Kidney (tissue), 14 donors: ENCODE measurements around the gene RHOF. TPM values are rescaled to one million over a fixed set of nuclear protein-coding genes. Genes with fewer than 3 reads are reported as not detected.
A peak's percentile ranks its signal among the peaks of the same experiment; 100 is the strongest.

ENCODE experiments used
- DNase-seq, 5 donors: peaks; one replicate each; pipeline ENCODE4 v3.0.0-alpha.2; 2013 to 2020
- FAIRE-seq: peaks from 2 replicates; lab custom pipeline; 2012; peaks lifted over from hg19 to GRCh38; lab: Jason Lieb, UNC
- H3K27ac ChIP-seq, 2 donors: one replicate each; pipeline ENCODE4 v1.7.0; 2013; ENCODE audit warnings: low read depth in 2 of 2, low read length in 2 of 2, inconsistent platforms in 1 of 2
- H3K27me3 ChIP-seq: one replicate; pipeline ENCODE4 v1.7.1; 2013; ENCODE audit warnings: low read length, inconsistent platforms; ENCODE audit not compliant: control insufficient read depth, insufficient read depth
- H3K36me3 ChIP-seq, 3 donors: one replicate each; pipeline versions ENCODE4 v1.7.0 to v1.7.1; 2013; ENCODE audit warnings: low read length in 3 of 3, control low read depth in 1 of 3, inconsistent platforms in 1 of 3; ENCODE audit not compliant: insufficient read depth in 3 of 3, control insufficient read depth in 2 of 3
- H3K4me1 ChIP-seq, 3 donors: one replicate each; pipeline versions ENCODE4 v1.7.0 to v1.7.1; 2013; ENCODE audit warnings: low read length in 3 of 3, inconsistent platforms in 1 of 3, low read depth in 1 of 3; ENCODE audit not compliant: control insufficient read depth in 2 of 3, insufficient read depth in 2 of 3
- H3K4me3 ChIP-seq, 3 donors: one replicate each; pipeline versions ENCODE4 v1.7.0 to v1.8.1; 2013; ENCODE audit warnings: low read length in 3 of 3, control low read depth in 1 of 3, inconsistent platforms in 1 of 3
- H3K9ac ChIP-seq, 3 donors: one replicate each; pipeline versions ENCODE4 v1.7.0 to v1.7.1; 2013; ENCODE audit warnings: low read length in 3 of 3, control low read depth in 1 of 3, inconsistent platforms in 1 of 3
- H3K9me3 ChIP-seq, 3 donors: one replicate each; pipeline versions ENCODE4 v1.7.0 to v1.7.1; 2013; ENCODE audit warnings: low read length in 3 of 3, control low read depth in 1 of 3, inconsistent platforms in 1 of 3; ENCODE audit not compliant: control insufficient read depth in 2 of 3, insufficient read depth in 1 of 3
- CTCF ChIP-seq: IDR thresholded peaks from 3 replicates; pipeline ENCODE4 v1.5.1; 2012; ENCODE audit warnings: mild to moderate bottlenecking, moderate library complexity, borderline replicate concordance; ENCODE audit not compliant: insufficient read depth; ENCODE audit errors: extremely low read depth
- intact Hi-C: fragments of 100-400 bp; cut with DNase I; formaldehyde crosslinking; loops from one replicate; pipeline ENCODE4 v1.11.1; 2022
- polyA plus RNA-seq: library from polyadenylated mRNA; stranded (reverse); fragments of 350-450 nt; fragmentation: Illumina TruSeq; extraction: RNeasy Lipid Tissue Mini Kit (QIAGEN cat#74804); gene quantifications from one replicate; pipeline ENCODE4 v1.2.3, GENCODE V29; 2014; ENCODE audit warnings: low read depth, low replicate concordance; ENCODE audit not compliant: insufficient read depth
- total RNA-seq: library from RNA; stranded (reverse); fragmentation: NEBNext Ultra II Directional; extraction: Animal tissue kit (Norgen Biotek cat#: 25700); gene quantifications from one replicate; pipeline ENCODE4 v1.2.1, GENCODE V29; 2021
- donor health status: control.
- donor health status: control.
- donor health status: control.
- donor health status: control.
- donor health status: control.
- donor health status: DM: yes; HTN: yes; CAD: no.
- donor health status: Normal renal cell carcinoma (clear cell type).

The RHOF gene
- total and polyA plus RNA-seq, 2 donors from 2014 or later, result 23.9 to 42.6 TPM

GRCh38 chr12:121804417-121805111 lies 11.1 kb upstream of the RHOF start:
- no peaks in the 10 kb centered on the region for H3K9me3 ChIP-seq
- peak overlapping the region; percentile 80 to 93 for H3K27ac ChIP-seq
- intact Hi-C loops, result no loop called here
- TF ChIP-seq CTCF, result no peak
- peaks cover 0 to 18% (median 0%) of the 10 kb centered on the region in 3 donors for H3K4me1 ChIP-seq
- H3K9ac ChIP-seq, result peak overlapping the region in 2 of 3 donors; percentile 48 to 65
- DNase-seq, result peak; percentile 81 to 90 (median 86)
- peak overlapping the region in 2 of 3 donors; percentile 50 to 71 for H3K4me3 ChIP-seq
- peaks cover 0 to 21% (median 4%) of the 10 kb centered on the region in 3 donors for H3K36me3 ChIP-seq
- no peaks in the 10 kb centered on the region for H3K27me3 ChIP-seq
- no peak for FAIRE-seq

GRCh38 chr12:121803861-121804416 lies 10.5 kb upstream of the RHOF start, which contains the start of gene SETD1B:
SETD1B (plus strand) TSS chr12:121804009; CDS start chr12:121804738, 729 bp downstream.
- Histone ChIP-seq H3K9ac (peak within 1 kb of the TSS; percentile 70 to 99 (median 72)), H3K4me3 (peak within 1 kb of the TSS; percentile 93 to 94 (median 94)), H3K36me3 (peaks cover 0 to 15% (median 0%) of the 10 kb centered on the region in 3 donors), H3K27me3 (no peaks in the 10 kb centered on the region), H3K4me1 (peaks cover 0 to 18% (median 0%) of the 10 kb centered on the region in 3 donors), H3K27ac (peak within 1 kb of the TSS; percentile 100), H3K9me3 (no peaks in the 10 kb centered on the region)
- DNase-seq (peak; percentile 56 to 92 (median 76)), FAIRE-seq (no peak)
- intact Hi-C loops, result no loop called here
- TF ChIP-seq CTCF, result no peak

GRCh38 chr12:121802843-121803698 lies 9.6 kb upstream of the RHOF start:
- Histone ChIP-seq H3K9me3 (no peaks in the 10 kb centered on the region), H3K4me3 (peak overlapping the region; percentile 93 to 94 (median 94)), H3K27me3 (no peaks in the 10 kb centered on the region), H3K36me3 (peaks cover 0 to 9% (median 2%) of the 10 kb centered on the region in 3 donors), H3K27ac (peak overlapping the region; percentile 100), H3K9ac (peak overlapping the region; percentile 70 to 100 (median 99)), H3K4me1 (peaks cover 0 to 27% (median 1%) of the 10 kb centered on the region in 3 donors)
- TF ChIP-seq CTCF, result no peak
- DNase-seq (peak; percentile 97 to 98 (median 97)), FAIRE-seq (no peak)
- intact Hi-C loops, result no loop called here
